ENCODE data around the gene CDC42BPB. TPM values are rescaled to one million over a fixed set of nuclear protein-coding genes. Genes with fewer than 3 reads are reported as not detected.

The CDC42BPB gene
- total RNA-seq, 4 donors from 2014 or later: 93.9 to 132 (median 110) TPM

GRCh38 chr14:102901633-102902032, 155.7 kb downstream of the CDC42BPB start:
- intact Hi-C loops (cut with DNase I): no loop called here
- Histone ChIP-seq H3K4me3 (no peak overlapping the region), H3K27me3 (no peaks in the 10 kb centered on the region), H3K4me1 (no peaks in the 10 kb centered on the region), H3K27ac (replicated peaks in 1 of 4) (no peak overlapping the region), H3K36me3 (peaks cover 7 to 63% (median 27%) of the 10 kb centered on the region in 4 donors), H3K9me3 (no peaks in the 10 kb centered on the region)
- TF ChIP-seq POLR2AphosphoS5 (IDR thresholded peaks at IDR 0.05) (no peak), CTCF (IDR thresholded peaks at IDR 0.05) (no peak), POLR2A (IDR thresholded peaks at IDR 0.05; ENCODE audit: low read depth) (no peak), EP300 (IDR thresholded peaks at IDR 0.05) (no peak)
- WGBS: 95% methylated on average over 4 of the region's 4 CpGs
- no peak for DNase-seq (ENCODE audit: extremely low spot score)

- Histone ChIP-seq H3K27me3 (no peaks in the 10 kb centered on the region), H3K4me3 (no peak overlapping the region), H3K4me1 (no peaks in the 10 kb centered on the region), H3K27ac (replicated peaks in 1 of 4) (no peak overlapping the region), H3K36me3 (peaks cover 7 to 65% (median 27%) of the 10 kb centered on the region in 4 donors), H3K9me3 (no peaks in the 10 kb centered on the region)
- intact Hi-C loops (cut with DNase I): no loop called here
- no peak for TF ChIP-seq POLR2A (IDR thresholded peaks at IDR 0.05; ENCODE audit: low read depth)
- no peak for TF ChIP-seq EP300 (IDR thresholded peaks at IDR 0.05)
- no peak for TF ChIP-seq POLR2AphosphoS5 (IDR thresholded peaks at IDR 0.05)
- TF ChIP-seq CTCF (IDR thresholded peaks at IDR 0.05): no peak
- 94% methylated on average over 32 of the region's 39 CpGs for WGBS
- DNase-seq (ENCODE audit: extremely low spot score): no peak
Measured at GRCh38 chr14:102900631-102901571, 156.4 kb downstream of the CDC42BPB start.

GRCh38 chr14:102899516-102899900, 157.8 kb downstream of the CDC42BPB start:
- DNase-seq (ENCODE audit: extremely low spot score): no peak
- intact Hi-C loops (cut with DNase I): no loop called here

DNA sequence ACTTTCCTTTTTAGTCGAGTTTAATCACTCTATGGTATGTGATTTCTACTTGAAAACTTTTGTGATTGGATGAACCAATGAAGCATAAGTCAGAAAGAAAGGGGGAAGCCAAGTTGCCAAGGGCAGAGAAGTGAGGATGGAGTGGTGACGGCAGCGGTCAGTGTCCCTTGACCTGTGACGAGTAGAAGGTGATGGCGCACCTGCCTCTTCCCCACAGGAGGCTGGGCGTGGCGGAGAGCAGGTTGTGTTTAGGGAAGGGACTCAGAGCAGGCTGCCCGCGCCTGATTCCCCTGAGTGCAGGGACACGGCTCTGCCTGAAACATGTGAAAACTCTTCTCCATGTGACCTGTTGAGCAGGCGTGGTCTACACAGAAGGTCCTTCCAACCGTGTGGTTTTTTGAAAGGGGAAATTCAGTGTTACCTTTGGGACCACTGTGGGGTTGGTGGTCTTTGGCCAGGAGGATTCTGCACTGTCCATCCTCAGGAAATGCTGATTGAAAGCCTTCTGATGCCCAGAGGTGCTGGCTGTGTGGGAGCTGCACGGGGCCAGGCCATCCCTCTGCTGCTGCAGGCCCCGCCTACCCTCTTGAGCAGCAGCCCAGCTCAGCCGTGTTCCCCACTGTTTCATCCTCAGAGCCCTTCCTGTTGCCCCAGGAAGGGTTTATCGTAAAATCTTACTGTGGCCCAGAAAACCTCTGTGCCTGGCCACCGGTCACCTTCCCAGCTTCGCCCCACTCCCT, 158.4 kb downstream of the CDC42BPB start:
- TF ChIP-seq EP300 (IDR thresholded peaks at IDR 0.05): no peak
- TF ChIP-seq POLR2A (IDR thresholded peaks at IDR 0.05; ENCODE audit: low read depth): no peak
- no peak for TF ChIP-seq CTCF (IDR thresholded peaks at IDR 0.05)
- no peak for TF ChIP-seq POLR2AphosphoS5 (IDR thresholded peaks at IDR 0.05)
- Histone ChIP-seq H3K27me3 (no peaks in the 10 kb centered on the region), H3K4me3 (no peak overlapping the region), H3K36me3 (peaks cover 0 to 57% (median 22%) of the 10 kb centered on the region in 4 donors), H3K9me3 (no peaks in the 10 kb centered on the region), H3K4me1 (peaks cover 0 to 6% (median 2%) of the 10 kb centered on the region in 4 donors), H3K27ac (replicated peaks in 1 of 4) (no peak overlapping the region)
- 93% methylated on average over 15 of the region's 18 CpGs for WGBS
- DNase-seq (ENCODE audit: extremely low spot score): no peak
- intact Hi-C loops (cut with DNase I): no loop called here

More at GRCh38 chr14:102899516-102899900, 157.8 kb downstream of the CDC42BPB start:
- 94% methylated on average over 8 of the region's 8 CpGs for WGBS
- Histone ChIP-seq H3K4me3 (no peak overlapping the region), H3K9me3 (no peaks in the 10 kb centered on the region), H3K36me3 (peaks cover 0 to 62% (median 22%) of the 10 kb centered on the region in 4 donors), H3K4me1 (peaks cover 0 to under 1% (median 0%) of the 10 kb centered on the region in 4 donors), H3K27me3 (no peaks in the 10 kb centered on the region), H3K27ac (replicated peaks in 1 of 4) (no peak overlapping the region)
- no peak for TF ChIP-seq POLR2AphosphoS5 (IDR thresholded peaks at IDR 0.05)
- TF ChIP-seq POLR2A (IDR thresholded peaks at IDR 0.05; ENCODE audit: low read depth): no peak
- no peak for TF ChIP-seq EP300 (IDR thresholded peaks at IDR 0.05)
- no peak for TF ChIP-seq CTCF (IDR thresholded peaks at IDR 0.05)

All from esophagus muscularis mucosa (tissue), 4 donors.